Aorta (tissue), 5 donors: ENCODE data around the gene SULF2. TPM values are rescaled to one million over a fixed set of nuclear protein-coding genes. Genes with fewer than 3 reads are reported as not detected.

Experiments
- ATAC-seq: fragments of 200-7000 bp; cut with Tn5 transposase; one replicate; pipeline ENCODE4 v1.9.1; 2022; ENCODE audit warnings: moderate library complexity; ENCODE audit not compliant: low FRiP score
- DNase-seq, 2 donors: peaks; one replicate each; pipeline ENCODE4 v3.0.0-alpha.2; 2020
- H3K27ac ChIP-seq, 2 donors: one replicate each; pipeline ENCODE4 v1.5.1; 2013; ENCODE audit warnings: low read length in 2 of 2, mild to moderate bottlenecking in 2 of 2, moderate library complexity in 2 of 2, control low read depth in 1 of 2, inconsistent platforms in 1 of 2, low read depth in 1 of 2
- H3K27me3 ChIP-seq, 2 donors: one replicate each; pipeline ENCODE4 v1.6.1; 2013; ENCODE audit warnings: control low read depth in 1 of 2, low read length in 1 of 2, mild to moderate bottlenecking in 1 of 2, moderate library complexity in 1 of 2; ENCODE audit not compliant: insufficient read depth in 2 of 2, control insufficient read depth in 1 of 2
- H3K36me3 ChIP-seq, 2 donors: one replicate each; pipeline ENCODE4 v1.6.1; 2013; ENCODE audit warnings: control low read depth in 1 of 2, low read length in 1 of 2, mild to moderate bottlenecking in 1 of 2; ENCODE audit not compliant: insufficient read depth in 2 of 2, control insufficient read depth in 1 of 2
- H3K4me1 ChIP-seq, 2 donors: one replicate each; pipeline ENCODE4 v1.6.1; 2013; ENCODE audit warnings: low read length in 2 of 2, control low read depth in 1 of 2, mild to moderate bottlenecking in 1 of 2, moderate library complexity in 1 of 2; ENCODE audit not compliant: insufficient read depth in 2 of 2, control insufficient read depth in 1 of 2
- H3K4me3 ChIP-seq, 2 donors: one replicate each; pipeline ENCODE4 v1.5.1; 2013; ENCODE audit warnings: low read length in 2 of 2, control low read depth in 1 of 2, mild to moderate bottlenecking in 1 of 2
- H3K9me3 ChIP-seq: one replicate; pipeline ENCODE4 v1.6.1; 2013; ENCODE audit warnings: mild to moderate bottlenecking, low read length; ENCODE audit not compliant: control insufficient read depth
- WGBS, 2 donors: extraction: QIAGEN DNeasy Blood & Tissue Kit; methylation state at CpG; one replicate each; pipeline ENCODE4 v1.1.7; 2013; 5-methylcytosine and 5-hydroxymethylcytosine counted together
- intact Hi-C, 2 donors: fragments of 100-400 bp; cut with DNase I; formaldehyde crosslinking; loops; one replicate each; pipeline versions ENCODE4 v1.14.2 to v1.15.0; 2022
- polyA plus RNA-seq, 2 donors: library from polyadenylated mRNA; stranded (reverse); fragments of 200-250 nt; gene quantifications; one replicate each; pipeline ENCODE4 v1.2.3, GENCODE V29; 2013
- total RNA-seq, 2 donors: library from RNA; stranded (reverse); fragmentation: NEBNext Ultra II Directional; extraction: Animal tissue kit (Norgen Biotek cat#: 25700); gene quantifications; one replicate each; pipeline ENCODE4 v1.2.1, GENCODE V29; 2021
- donor health status: healthy with polysubstance abuse.
- donor health status: Bipolar disorder and iron deficiency.
- donor health status: DM: no; HTN: no; CAD: no.
- donor health status: DM: no; HTN: no; CAD: no.
- donor health status: DM: yes; HTN: yes; CAD: no.

SULF2 gene
- total and polyA plus RNA-seq, 4 donors, result 17.7 to 145 (median 64.7) TPM

DNA sequence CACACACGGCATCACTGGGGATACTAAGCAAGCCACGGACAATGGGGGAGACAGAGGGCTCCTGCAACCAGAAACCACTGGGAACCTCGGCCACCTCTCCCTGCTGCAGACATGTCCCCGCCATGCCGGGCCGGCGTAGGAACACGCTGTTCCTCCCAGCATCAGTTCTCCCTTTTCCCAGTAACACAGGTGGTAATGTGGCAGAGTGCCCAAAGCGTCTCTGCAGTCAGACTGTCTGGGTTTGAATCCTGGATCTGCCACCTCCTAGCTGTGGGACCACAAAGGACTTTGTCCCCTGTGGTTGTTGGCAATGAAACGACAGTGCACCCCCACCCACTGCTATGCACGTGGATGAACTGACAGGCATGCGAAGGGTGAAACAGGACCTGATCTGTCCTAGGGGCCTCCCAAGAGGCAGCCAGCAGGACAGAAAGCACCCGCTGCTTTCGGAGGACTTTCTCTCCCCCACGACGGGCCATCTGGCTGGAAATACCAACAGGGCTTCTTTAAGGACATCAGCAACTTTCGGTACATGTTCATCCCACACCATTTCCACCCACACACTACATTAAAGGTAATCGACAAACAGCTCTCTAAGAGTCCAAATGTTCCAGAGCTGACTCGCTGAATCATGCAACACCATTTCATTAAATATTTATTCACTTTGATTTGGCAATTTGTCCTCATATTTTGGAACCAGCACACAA is 74.1 kb downstream of the SULF2 start:
- intact Hi-C loops, result no loop called here
- WGBS, 2 donors, result 86 to 89% methylated on average over 19 of the region's 19 CpGs
- DNase-seq (peak in 1 of 2 donors; percentile 64), ATAC-seq (no peak)
- H3K27ac ChIP-seq, result no peak overlapping the region
- no peaks in the 10 kb centered on the region for H3K4me1 ChIP-seq
- no peak overlapping the region for H3K4me3 ChIP-seq
- H3K36me3 ChIP-seq, result no peaks in the 10 kb centered on the region
- H3K9me3 ChIP-seq, result no peaks in the 10 kb centered on the region
- no peaks in the 10 kb centered on the region for H3K27me3 ChIP-seq

DNA sequence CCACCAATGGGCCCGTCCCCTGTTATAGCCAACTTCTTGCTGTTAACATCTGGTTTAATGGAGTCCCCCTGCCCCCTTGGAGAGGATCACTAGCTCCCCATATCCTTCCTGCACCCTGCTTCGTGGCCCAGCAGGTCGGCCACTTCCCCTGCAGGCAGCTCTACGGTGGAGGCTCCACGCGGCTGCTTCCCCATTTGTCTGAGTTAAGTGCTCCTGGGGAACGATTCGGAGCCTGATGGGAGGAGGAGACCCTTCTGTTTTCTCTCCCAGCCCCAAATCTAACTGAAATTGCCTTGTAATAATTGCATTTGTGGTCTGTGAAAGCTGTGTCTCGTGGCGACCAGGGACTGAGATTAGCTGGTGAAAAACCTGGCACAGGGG is 74.6 kb downstream of the SULF2 start:
- WGBS, 2 donors, result 89 to 90% methylated on average over 10 of the region's 10 CpGs
- H3K27ac ChIP-seq, result no peak overlapping the region
- intact Hi-C loops, result no loop called here

GRCh38 chr20:47708953-47709833 is 76.1 kb downstream of the SULF2 start:
- 80 to 85% methylated on average over 10 of the region's 10 CpGs for WGBS, 2 donors

More for the DNA sequence above, 74.6 kb downstream of the SULF2 start:
- H3K9me3 ChIP-seq, result no peaks in the 10 kb centered on the region
- no peaks in the 10 kb centered on the region for H3K27me3 ChIP-seq
- no peaks in the 10 kb centered on the region for H3K36me3 ChIP-seq
- ATAC-seq, result no peak
- H3K4me3 ChIP-seq, result no peak overlapping the region
- peak in 1 of 2 donors; percentile 64 for DNase-seq
- H3K4me1 ChIP-seq, result no peaks in the 10 kb centered on the region

DNA sequence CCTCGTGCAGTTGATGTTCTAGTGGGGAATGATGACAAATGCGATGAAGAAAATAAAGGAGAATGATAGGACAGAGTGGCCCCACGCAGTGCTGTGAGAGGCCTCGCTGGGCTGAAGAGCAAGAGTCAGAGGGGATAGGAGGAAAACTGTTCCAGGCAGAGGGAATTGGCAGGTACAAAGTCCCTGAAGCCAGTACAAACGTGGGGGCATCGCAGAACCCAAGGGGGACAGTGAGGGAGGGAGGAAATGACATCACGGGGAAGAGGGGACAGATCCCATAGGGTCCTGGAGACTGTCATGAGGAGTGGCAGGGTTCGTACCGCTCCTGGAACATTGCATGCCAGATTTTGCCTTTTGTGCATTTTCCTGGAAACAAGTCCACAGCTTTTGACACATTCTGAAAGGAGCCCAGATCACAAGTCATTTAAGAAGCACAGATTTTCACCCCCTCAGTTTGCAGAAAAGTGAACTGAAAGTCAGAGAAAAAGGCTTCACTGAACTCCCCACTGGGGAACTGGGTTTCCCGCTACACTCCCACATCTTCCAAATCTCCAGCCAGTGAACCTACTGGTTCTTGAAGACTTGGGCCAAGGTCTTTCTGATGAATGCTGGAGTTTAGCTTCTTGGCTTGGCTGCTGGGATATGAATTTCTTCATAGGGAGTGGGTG is 77.0 kb downstream of the SULF2 start:
- Histone ChIP-seq H3K36me3 (no peaks in the 10 kb centered on the region), H3K4me1 (no peaks in the 10 kb centered on the region), H3K4me3 (no peak overlapping the region), H3K27ac (no peak overlapping the region), H3K9me3 (no peaks in the 10 kb centered on the region), H3K27me3 (no peaks in the 10 kb centered on the region)
- 59 to 62% methylated on average over 10 of the region's 10 CpGs for WGBS, 2 donors
- intact Hi-C loops, result no loop called here
- ATAC-seq (no peak), DNase-seq (no peak)

More at GRCh38 chr20:47708953-47709833, 76.1 kb downstream of the SULF2 start:
- intact Hi-C loops, result no loop called here
- no peak overlapping the region for H3K4me3 ChIP-seq
- no peak for ATAC-seq
- H3K27ac ChIP-seq, result no peak overlapping the region
- no peaks in the 10 kb centered on the region for H3K9me3 ChIP-seq
- no peaks in the 10 kb centered on the region for H3K4me1 ChIP-seq
- DNase-seq, result peak in 1 of 2 donors; percentile 20
- no peaks in the 10 kb centered on the region for H3K27me3 ChIP-seq
- no peaks in the 10 kb centered on the region for H3K36me3 ChIP-seq

GRCh38 chr20:47706345-47706744 is 78.9 kb downstream of the SULF2 start:
- no peaks in the 10 kb centered on the region for H3K9me3 ChIP-seq
- no peaks in the 10 kb centered on the region for H3K36me3 ChIP-seq
- no peak overlapping the region for H3K27ac ChIP-seq
- ATAC-seq, result no peak
- no peaks in the 10 kb centered on the region for H3K4me1 ChIP-seq
- DNase-seq, result no peak
- H3K4me3 ChIP-seq, result no peak overlapping the region
- no peaks in the 10 kb centered on the region for H3K27me3 ChIP-seq
- 95 to 98% methylated on average over 5 of the region's 5 CpGs for WGBS, 2 donors
- intact Hi-C loops, result no loop called here

DNA sequence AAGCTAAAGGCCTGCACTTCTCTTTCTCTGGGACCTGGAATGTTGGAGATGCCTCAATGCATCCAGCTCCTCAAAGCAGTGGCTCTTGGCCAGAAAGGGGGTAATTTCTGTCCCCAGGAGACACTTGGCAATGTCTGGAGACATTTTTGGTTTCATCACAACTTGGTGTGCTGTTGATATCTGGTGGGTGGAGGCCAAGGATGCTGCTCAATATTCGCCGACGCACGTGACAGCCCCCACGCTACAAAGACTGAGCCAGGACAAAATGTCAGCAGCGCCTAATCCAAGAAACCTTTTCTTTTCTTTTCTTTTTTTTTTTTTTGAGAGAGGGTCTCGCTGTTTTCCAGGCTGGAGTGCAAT is 79.8 kb downstream of the SULF2 start:
- no peak for ATAC-seq
- no peaks in the 10 kb centered on the region for H3K36me3 ChIP-seq
- no peaks in the 10 kb centered on the region for H3K27me3 ChIP-seq
- no peaks in the 10 kb centered on the region for H3K9me3 ChIP-seq
- H3K4me3 ChIP-seq, result no peak overlapping the region
- H3K27ac ChIP-seq, result no peak overlapping the region
- intact Hi-C loops, result no loop called here
- WGBS, 2 donors, result 92 to 93% methylated on average over 7 of the region's 7 CpGs
- DNase-seq, result no peak
- no peaks in the 10 kb centered on the region for H3K4me1 ChIP-seq

GRCh38 chr20:47704746-47705496 is 80.4 kb downstream of the SULF2 start:
- Histone ChIP-seq H3K27ac (no peak overlapping the region), H3K36me3 (no peaks in the 10 kb centered on the region), H3K4me3 (no peak overlapping the region), H3K9me3 (no peaks in the 10 kb centered on the region), H3K27me3 (no peaks in the 10 kb centered on the region), H3K4me1 (no peaks in the 10 kb centered on the region)
- DNase-seq (no peak), ATAC-seq (no peak)
- WGBS, 2 donors, result 45 to 53% methylated on average over 15 of the region's 15 CpGs
- intact Hi-C loops, result no loop called here

GRCh38 chr20:47703748-47704147 is 81.5 kb downstream of the SULF2 start:
- intact Hi-C loops, result no loop called here
- H3K27ac ChIP-seq, result no peak overlapping the region
- H3K27me3 ChIP-seq, result no peaks in the 10 kb centered on the region

More at GRCh38 chr20:47703748-47704147, 81.5 kb downstream of the SULF2 start:
- Histone ChIP-seq H3K4me3 (no peak overlapping the region), H3K9me3 (no peaks in the 10 kb centered on the region), H3K36me3 (no peaks in the 10 kb centered on the region), H3K4me1 (no peaks in the 10 kb centered on the region)
- DNase-seq, result no peak
- 63 to 69% methylated on average over 5 of the region's 5 CpGs for WGBS, 2 donors
- no peak for ATAC-seq
